ENCODE results near the gene MYO7B. TPM values are rescaled to one million over a fixed set of nuclear protein-coding genes. Genes with fewer than 3 reads are reported as not detected.

Gene MYO7B
- total and polyA plus RNA-seq, 2 donors (not counting 1 experiment from before 2014, with no cell fraction given) = under 0.01 TPM; not detected in 1

DNA sequence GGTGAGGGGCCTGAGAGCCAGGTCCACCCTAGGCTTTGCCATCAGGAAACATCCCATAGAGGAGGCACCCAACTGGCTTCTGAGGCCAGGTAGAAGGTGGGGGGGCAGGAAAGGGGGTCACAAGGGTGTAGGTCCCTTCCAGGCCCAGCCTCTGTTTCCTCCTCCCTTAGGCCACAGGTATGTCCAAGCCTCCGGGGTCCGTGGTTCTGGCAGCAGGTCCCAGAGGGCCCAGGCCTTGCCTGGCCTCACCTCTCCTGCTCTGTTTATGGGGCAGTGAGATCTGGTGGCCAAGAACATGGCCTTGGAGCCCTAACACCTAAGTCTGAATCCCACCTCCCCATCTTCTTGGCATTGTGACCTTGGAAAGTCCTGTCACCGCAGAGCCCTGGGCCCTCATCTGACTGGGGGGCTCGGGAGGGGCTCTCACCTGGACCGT is 88.9 kb downstream of the MYO7B start:
- H3K4me3 ChIP-seq (replicated peaks in 1 of 4; ENCODE audit: control extremely low read depth in 1 of 4, insufficient read depth in 1 of 4, low read depth in 3 of 4, low read length in 4 of 4) = no peak overlapping the region
- H3K4me2 ChIP-seq (ENCODE audit: extremely low read depth, insufficient read depth, low read length) = no peak overlapping the region
- H4K20me1 ChIP-seq (ENCODE audit: control insufficient read depth, extremely low read depth, insufficient read depth, low read length) = no peaks in the 10 kb centered on the region
- no peaks in the 10 kb centered on the region for H3K9me3 ChIP-seq (ENCODE audit: control insufficient read depth, insufficient read depth, low read depth, low read length)
- H3K36me3 ChIP-seq (ENCODE audit: control insufficient read depth, insufficient read depth, low read length) = no peaks in the 10 kb centered on the region
- TF ChIP-seq, protein P1, sequence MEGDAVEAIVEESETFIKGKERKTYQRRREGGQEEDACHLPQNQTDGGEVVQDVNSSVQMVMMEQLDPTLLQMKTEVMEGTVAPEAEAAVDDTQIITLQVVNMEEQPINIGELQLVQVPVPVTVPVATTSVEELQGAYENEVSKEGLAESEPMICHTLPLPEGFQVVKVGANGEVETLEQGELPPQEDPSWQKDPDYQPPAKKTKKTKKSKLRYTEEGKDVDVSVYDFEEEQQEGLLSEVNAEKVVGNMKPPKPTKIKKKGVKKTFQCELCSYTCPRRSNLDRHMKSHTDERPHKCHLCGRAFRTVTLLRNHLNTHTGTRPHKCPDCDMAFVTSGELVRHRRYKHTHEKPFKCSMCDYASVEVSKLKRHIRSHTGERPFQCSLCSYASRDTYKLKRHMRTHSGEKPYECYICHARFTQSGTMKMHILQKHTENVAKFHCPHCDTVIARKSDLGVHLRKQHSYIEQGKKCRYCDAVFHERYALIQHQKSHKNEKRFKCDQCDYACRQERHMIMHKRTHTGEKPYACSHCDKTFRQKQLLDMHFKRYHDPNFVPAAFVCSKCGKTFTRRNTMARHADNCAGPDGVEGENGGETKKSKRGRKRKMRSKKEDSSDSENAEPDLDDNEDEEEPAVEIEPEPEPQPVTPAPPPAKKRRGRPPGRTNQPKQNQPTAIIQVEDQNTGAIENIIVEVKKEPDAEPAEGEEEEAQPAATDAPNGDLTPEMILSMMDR (conservative IDR thresholded peaks at IDR 0.05 in 1 of 2, IDR thresholded peaks at IDR 0.05 in 1 of 2; ENCODE audit: low read depth in 1 of 2, low read length in 2 of 2) = no peak
- no peak for TF ChIP-seq EZH2 (IDR thresholded peaks at IDR 0.05; ENCODE audit: low read length, missing control alignments)
- H3K4me1 ChIP-seq (ENCODE audit: control insufficient read depth, extremely low read depth, insufficient read depth, low read length) = no peaks in the 10 kb centered on the region
- no peak overlapping the region for H2AFZ ChIP-seq (ENCODE audit: low read length)
- H3K79me2 ChIP-seq (ENCODE audit: control insufficient read depth, insufficient read depth, low read length) = no peaks in the 10 kb centered on the region
- no peak overlapping the region for H3K9ac ChIP-seq (ENCODE audit: insufficient read depth, low read length)
- no peak for DNase-seq (ENCODE audit: low read depth in 2 of 2)
- H3K27me3 ChIP-seq (ENCODE audit: control insufficient read depth, insufficient read depth, low read length) = no peaks in the 10 kb centered on the region
- H3K27ac ChIP-seq (ENCODE audit: insufficient read depth, low read length) = no peak overlapping the region

DNA sequence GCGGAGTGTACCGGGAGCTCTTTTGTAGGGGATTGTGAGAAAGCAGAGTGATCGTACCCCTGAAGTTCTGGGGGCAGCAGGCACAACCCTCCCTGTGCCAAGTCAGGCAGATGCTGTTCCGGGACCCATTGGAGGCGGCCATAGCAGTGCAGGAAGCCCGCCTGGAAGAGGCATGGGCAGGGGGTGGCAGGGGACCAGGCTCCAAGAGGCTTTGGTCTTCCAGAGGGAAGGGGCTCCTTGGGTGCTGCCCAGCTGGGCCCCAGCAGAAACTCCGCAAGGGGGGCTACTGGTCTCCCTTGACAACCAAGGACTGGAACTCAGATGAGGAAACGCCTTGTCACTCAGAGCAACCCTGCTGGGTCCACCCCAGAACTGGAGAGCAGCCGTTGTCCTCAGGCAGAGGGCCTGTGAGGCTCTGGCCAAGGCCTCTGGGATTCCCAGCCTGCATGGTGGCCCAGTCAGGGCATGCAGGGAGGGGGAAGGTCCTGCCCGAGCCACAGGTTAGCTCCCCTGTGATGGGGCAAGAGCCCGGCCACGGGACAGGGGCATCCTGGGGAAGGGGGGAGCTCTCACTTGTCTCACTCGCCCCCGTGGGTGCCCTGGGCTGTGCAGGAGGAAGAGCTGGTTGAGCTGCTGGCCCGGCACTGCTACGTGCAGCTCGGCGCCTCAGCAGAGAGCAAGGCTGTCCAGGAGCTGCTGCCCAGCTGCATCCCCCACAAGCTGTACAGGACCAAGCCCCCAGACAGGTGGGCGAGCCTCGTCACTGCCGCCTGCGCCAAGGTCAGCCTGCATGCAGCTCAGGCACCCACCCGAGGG is 89.5 kb downstream of the MYO7B start:
- DNase-seq (ENCODE audit: low read depth in 2 of 2) = no peak
- Histone ChIP-seq H3K9me3 (ENCODE audit: control insufficient read depth, insufficient read depth, low read depth, low read length) (no peaks in the 10 kb centered on the region), H3K4me1 (ENCODE audit: control insufficient read depth, extremely low read depth, insufficient read depth, low read length) (no peaks in the 10 kb centered on the region), H4K20me1 (ENCODE audit: control insufficient read depth, extremely low read depth, insufficient read depth, low read length) (no peaks in the 10 kb centered on the region), H2AFZ (ENCODE audit: low read length) (no peak overlapping the region), H3K9ac (ENCODE audit: insufficient read depth, low read length) (no peak overlapping the region), H3K4me2 (ENCODE audit: extremely low read depth, insufficient read depth, low read length) (no peak overlapping the region), H3K4me3 (replicated peaks in 1 of 4; ENCODE audit: control extremely low read depth in 1 of 4, insufficient read depth in 1 of 4, low read depth in 3 of 4, low read length in 4 of 4) (no peak overlapping the region), H3K27me3 (ENCODE audit: control insufficient read depth, insufficient read depth, low read length) (no peaks in the 10 kb centered on the region), H3K27ac (ENCODE audit: insufficient read depth, low read length) (no peak overlapping the region), H3K79me2 (ENCODE audit: control insufficient read depth, insufficient read depth, low read length) (no peaks in the 10 kb centered on the region), H3K36me3 (ENCODE audit: control insufficient read depth, insufficient read depth, low read length) (no peaks in the 10 kb centered on the region)
- TF ChIP-seq EZH2 (IDR thresholded peaks at IDR 0.05; ENCODE audit: low read length, missing control alignments) = no peak
- TF ChIP-seq, protein P1 (conservative IDR thresholded peaks at IDR 0.05 in 1 of 2, IDR thresholded peaks at IDR 0.05 in 1 of 2; ENCODE audit: low read depth in 1 of 2, low read length in 2 of 2) = no peak

DNA sequence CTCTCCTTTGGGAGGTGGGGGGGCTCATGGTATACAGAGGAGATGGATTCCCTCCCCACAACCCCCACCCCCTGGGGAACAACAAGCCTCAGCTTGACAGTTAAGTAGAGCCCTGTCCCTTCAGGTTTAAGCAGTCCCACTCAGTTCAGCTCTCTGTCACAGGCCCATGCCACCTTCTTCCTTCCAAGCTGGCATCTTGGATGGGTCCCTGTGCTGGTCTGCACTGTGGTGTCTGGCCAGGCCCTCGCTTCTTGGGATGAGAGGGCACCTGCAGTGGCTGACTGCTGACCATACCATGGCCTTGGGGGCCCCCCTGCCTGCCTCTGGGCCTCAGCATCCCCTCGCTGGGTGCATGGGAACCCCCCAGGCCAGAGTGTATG is 90.1 kb downstream of the MYO7B start:
- Histone ChIP-seq H3K9me3 (ENCODE audit: control insufficient read depth, insufficient read depth, low read depth, low read length) (no peaks in the 10 kb centered on the region), H3K4me1 (ENCODE audit: control insufficient read depth, extremely low read depth, insufficient read depth, low read length) (no peaks in the 10 kb centered on the region), H4K20me1 (ENCODE audit: control insufficient read depth, extremely low read depth, insufficient read depth, low read length) (no peaks in the 10 kb centered on the region), H3K9ac (ENCODE audit: insufficient read depth, low read length) (no peak overlapping the region), H2AFZ (ENCODE audit: low read length) (no peak overlapping the region), H3K4me2 (ENCODE audit: extremely low read depth, insufficient read depth, low read length) (no peak overlapping the region), H3K79me2 (ENCODE audit: control insufficient read depth, insufficient read depth, low read length) (no peaks in the 10 kb centered on the region), H3K36me3 (ENCODE audit: control insufficient read depth, insufficient read depth, low read length) (no peaks in the 10 kb centered on the region), H3K4me3 (replicated peaks in 1 of 4; ENCODE audit: control extremely low read depth in 1 of 4, insufficient read depth in 1 of 4, low read depth in 3 of 4, low read length in 4 of 4) (no peak overlapping the region), H3K27ac (ENCODE audit: insufficient read depth, low read length) (no peak overlapping the region), H3K27me3 (ENCODE audit: control insufficient read depth, insufficient read depth, low read length) (no peaks in the 10 kb centered on the region)
- DNase-seq (ENCODE audit: low read depth in 2 of 2) = no peak
- TF ChIP-seq, protein P1 (conservative IDR thresholded peaks at IDR 0.05 in 1 of 2, IDR thresholded peaks at IDR 0.05 in 1 of 2; ENCODE audit: low read depth in 1 of 2, low read length in 2 of 2) = no peak
- TF ChIP-seq EZH2 (IDR thresholded peaks at IDR 0.05; ENCODE audit: low read length, missing control alignments) = no peak
